ENCODE results near the gene ESRRB.

ESRRB gene

DNA sequence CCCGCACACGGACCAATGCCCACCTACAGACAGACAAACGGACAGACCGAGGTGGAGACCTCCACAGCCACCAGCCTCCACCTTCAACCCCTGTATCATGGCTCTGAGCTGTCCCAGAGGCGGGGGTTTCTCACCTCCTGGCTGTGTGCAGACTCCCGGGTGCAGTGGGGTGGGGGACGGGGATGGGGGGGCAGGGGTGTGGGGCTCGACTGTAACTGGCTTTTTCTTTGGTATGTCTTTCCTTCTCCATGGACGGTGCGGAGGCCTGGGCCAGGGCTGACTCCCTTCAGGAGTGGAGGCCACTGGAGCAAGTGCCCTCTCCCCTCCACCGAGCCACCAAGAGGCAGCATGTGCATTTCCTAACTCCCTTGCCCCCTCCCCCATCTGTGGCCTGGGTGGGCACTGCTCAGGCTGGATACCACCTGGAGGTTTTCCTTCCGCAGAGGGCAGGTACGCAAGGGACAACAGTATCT is 122.6 kb downstream of the ESRRB start:
- TF ChIP-seq, protein P1, sequence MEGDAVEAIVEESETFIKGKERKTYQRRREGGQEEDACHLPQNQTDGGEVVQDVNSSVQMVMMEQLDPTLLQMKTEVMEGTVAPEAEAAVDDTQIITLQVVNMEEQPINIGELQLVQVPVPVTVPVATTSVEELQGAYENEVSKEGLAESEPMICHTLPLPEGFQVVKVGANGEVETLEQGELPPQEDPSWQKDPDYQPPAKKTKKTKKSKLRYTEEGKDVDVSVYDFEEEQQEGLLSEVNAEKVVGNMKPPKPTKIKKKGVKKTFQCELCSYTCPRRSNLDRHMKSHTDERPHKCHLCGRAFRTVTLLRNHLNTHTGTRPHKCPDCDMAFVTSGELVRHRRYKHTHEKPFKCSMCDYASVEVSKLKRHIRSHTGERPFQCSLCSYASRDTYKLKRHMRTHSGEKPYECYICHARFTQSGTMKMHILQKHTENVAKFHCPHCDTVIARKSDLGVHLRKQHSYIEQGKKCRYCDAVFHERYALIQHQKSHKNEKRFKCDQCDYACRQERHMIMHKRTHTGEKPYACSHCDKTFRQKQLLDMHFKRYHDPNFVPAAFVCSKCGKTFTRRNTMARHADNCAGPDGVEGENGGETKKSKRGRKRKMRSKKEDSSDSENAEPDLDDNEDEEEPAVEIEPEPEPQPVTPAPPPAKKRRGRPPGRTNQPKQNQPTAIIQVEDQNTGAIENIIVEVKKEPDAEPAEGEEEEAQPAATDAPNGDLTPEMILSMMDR (IDR thresholded peaks at IDR 0.05; ENCODE audit: control insufficient read depth, insufficient read depth, low read depth, low read length, missing control alignments) = no peak
- H3K4me3 ChIP-seq (ENCODE audit: control insufficient read depth, low read depth, low read length) = no peak overlapping the region
- DNase-seq (ENCODE audit: low read depth) = no peak

DNA sequence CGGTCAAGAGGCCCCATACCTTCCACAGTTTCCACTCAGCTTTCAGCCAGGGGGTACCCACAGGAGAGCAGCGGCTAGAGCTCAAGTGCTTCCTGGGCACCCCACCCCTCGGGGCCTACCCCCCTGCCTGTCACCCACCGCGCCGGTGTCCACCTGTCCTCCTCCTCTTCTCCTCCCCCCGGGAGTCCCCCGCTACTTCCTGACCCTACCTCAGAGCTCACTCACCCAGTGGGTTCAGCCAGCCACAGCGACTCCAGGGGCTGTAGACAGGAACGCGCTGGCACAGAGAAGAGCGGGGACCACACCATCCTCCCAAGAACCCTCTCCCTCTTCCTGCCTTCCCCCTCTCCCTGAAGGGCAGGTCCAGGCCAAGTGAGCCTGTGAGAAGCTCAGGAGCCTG is 123.0 kb downstream of the ESRRB start:
- no peak for DNase-seq (ENCODE audit: low read depth)
- TF ChIP-seq, protein P1 (IDR thresholded peaks at IDR 0.05; ENCODE audit: control insufficient read depth, insufficient read depth, low read depth, low read length, missing control alignments) = no peak
- H3K4me3 ChIP-seq (ENCODE audit: control insufficient read depth, low read depth, low read length) = no peak overlapping the region

DNA sequence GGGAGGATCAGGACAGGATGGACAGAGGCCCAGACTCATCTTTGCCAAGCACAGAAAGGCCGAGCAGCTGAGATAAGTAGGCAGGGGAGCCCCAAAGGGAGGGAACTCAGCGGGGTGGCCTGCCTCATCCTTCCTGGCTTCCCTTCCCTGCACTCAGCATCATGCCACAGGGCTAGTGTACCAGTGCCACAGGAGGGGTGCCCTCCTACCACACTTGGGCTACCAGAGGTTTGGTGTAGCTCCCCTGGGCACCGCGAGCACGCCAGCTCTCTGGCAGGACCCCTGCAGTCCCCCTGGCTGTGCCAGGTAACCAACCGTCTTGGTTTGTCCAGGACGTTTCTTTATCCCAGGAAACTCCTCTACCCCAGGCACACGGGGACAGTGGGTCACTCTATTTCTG is 123.5 kb downstream of the ESRRB start:
- no peak for DNase-seq (ENCODE audit: low read depth)
- TF ChIP-seq, protein P1 (IDR thresholded peaks at IDR 0.05; ENCODE audit: control insufficient read depth, insufficient read depth, low read depth, low read length, missing control alignments) = no peak
- no peak overlapping the region for H3K4me3 ChIP-seq (ENCODE audit: control insufficient read depth, low read depth, low read length)

DNA sequence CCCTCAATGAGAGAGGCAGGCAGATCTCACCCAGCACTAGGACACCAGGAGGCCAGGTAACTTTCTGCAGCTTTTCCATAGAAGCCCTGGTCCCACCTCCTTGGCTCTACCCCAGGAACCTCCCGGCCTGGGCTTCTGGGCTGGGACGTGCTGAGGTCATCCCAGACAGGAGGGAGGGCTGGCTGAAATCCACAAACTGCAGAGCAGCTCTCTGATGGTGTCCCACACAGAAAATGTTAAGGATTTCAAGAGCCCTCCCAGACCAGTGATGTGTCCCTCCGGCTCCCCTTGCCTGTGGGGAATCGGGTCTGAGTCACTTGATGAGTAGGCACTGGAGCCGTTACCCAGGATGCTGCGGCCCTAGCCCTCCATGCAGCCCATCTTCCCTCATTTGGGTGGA is 124.1 kb downstream of the ESRRB start:
- TF ChIP-seq, protein P1 (IDR thresholded peaks at IDR 0.05; ENCODE audit: control insufficient read depth, insufficient read depth, low read depth, low read length, missing control alignments) = no peak
- DNase-seq (ENCODE audit: low read depth) = no peak

DNA sequence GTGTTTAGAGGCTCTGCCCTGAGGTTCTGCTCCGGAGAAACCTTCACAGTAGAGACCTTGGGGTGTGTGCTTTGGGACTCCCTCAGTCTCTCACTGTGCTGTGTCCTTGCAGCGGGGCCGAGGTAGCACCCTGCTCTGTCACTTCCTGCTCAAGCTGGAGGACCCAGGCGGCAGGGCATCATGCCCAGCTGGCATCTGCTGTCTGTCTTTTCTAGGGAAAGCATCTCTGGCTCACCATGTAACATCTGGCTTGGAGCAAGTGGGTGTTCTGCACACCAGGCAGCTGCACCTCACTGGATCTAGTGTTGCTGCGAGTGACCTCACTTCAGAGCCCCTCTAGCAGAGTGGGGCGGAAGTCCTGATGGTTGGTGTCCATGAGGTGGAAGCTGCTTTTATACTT is 124.5 kb downstream of the ESRRB start:
- no peak overlapping the region for H3K4me3 ChIP-seq (ENCODE audit: control insufficient read depth, low read depth, low read length)
- no peak for DNase-seq (ENCODE audit: low read depth)
- TF ChIP-seq, protein P1 (IDR thresholded peaks at IDR 0.05; ENCODE audit: control insufficient read depth, insufficient read depth, low read depth, low read length, missing control alignments) = no peak

More for the DNA sequence above, 124.1 kb downstream of the ESRRB start:
- no peak overlapping the region for H3K4me3 ChIP-seq (ENCODE audit: control insufficient read depth, low read depth, low read length)

DNA sequence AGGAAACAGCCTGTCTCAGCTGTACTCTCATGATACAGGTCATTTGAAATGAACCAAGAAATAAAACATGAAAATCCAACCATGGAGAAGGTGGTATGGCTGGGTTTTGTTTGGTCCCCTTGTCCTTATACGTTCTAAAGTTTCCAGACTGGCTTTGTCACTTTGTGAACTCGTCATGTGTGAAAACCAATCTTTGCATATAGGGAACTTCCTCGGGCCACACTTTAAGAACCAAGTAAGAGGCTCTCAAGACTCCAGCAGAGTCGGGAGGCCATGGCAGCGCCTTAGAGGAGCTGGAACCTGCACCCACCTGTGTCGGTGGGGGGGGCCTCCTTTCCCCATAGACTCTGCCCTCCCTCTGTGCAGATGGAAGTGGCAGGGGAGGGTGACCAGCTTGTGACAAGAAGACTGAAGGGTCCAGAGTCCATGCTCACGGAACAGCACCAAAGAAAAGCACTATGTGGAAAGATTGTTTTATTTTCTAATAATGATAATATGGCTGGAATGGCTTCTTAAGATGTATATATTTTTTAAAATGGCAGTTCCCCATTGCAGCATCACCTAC is 125.3 kb downstream of the ESRRB start:
- DNase-seq (ENCODE audit: low read depth) = no peak
- TF ChIP-seq, protein P1 (IDR thresholded peaks at IDR 0.05; ENCODE audit: control insufficient read depth, insufficient read depth, low read depth, low read length, missing control alignments) = no peak
- H3K4me3 ChIP-seq (ENCODE audit: control insufficient read depth, low read depth, low read length) = no peak overlapping the region
